NCI-H82 (cell line): ENCODE results near the gene PCID2.
A peak's percentile ranks its signal among the peaks of the same experiment; 100 is the strongest.

Source experiments
- DNase-seq: peaks from one replicate; lab custom pipeline; 2025; lab: John Stamatoyannopoulos, UW

Gene PCID2

DNA sequence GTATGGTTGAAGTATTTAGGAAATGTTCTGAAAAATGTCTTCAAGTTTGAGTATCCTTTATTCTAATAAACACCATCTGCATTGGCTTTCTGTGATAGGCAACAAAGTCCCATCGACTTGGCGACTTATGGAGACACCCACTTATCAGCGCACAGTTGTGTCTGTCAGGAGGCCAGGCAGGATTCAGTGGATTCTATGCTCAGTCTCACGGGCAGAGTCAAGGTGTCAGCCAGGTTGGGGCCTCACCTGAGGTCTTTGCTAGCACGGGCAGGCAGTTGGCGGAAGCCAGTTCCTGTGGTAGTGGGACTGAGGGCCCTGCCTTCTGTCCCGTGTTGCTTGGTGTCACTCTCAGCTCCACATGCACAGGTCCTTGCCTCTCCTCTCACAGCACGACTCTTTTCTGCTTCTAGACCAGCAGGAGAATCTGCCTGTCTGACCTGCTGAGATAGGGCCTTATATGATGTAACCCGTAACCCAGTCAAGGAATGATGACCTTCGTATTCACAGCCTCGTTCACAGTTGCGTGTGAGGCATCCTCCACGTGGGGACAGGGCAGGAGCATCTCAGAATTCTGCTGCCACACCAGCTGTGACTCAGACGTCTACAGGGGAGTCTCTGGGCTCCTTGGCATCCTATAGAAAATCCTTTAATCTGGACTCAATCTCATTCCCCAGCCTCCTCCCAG is 10.9 kb upstream of the PCID2 start:
- peak; percentile 45 for DNase-seq

DNA sequence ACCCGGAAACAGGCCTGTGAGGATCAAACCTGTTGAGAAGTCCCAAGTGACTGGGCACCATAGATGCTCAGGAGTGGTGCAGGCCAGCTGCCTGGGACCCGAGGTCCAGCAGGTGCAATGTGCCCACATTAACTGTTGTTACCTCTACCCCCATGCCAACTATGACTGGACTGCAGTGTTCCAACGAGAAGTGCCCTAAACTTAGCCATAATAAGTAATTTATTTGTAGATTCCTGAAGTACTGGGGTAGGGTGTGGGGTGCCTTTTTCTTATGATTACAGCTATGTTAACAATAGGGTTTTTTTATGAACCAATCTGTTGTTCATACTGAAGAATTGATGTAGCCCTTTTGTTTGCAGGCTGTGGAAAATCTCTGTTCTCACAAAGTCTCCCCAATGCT is 10.1 kb upstream of the PCID2 start:
- DNase-seq, result no peak

- peak; percentile 16 for DNase-seq
Measured at GRCh38 chr13:113216254-113217048, 8.0 kb upstream of the PCID2 start.

DNA sequence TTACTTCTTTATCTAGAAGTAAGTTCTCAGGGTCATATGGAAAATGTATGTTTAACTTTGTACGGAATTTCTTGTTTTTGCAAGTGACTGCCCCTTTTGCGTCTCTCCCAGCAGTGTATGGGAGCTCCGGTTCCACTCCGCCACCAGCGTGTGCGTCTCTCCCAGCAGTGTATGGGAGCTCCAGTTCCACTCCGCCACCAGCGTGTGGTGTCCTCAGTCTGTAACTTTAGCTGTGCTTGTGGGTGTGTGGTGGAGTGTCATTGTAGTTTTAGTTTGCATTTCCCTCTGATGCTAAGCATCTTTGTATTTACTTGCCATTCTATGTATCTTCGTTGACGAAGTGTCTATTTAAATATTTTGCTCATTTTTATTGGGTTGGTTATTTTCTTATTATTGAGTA is 3.3 kb upstream of the PCID2 start:
- DNase-seq, result peak; percentile 53

- DNase-seq, result no peak
Measured at GRCh38 chr13:113210833-113211232, 2.4 kb upstream of the PCID2 start.

- peak; percentile 77 for DNase-seq
Measured at GRCh38 chr13:113209759-113210421, 1.4 kb upstream of the PCID2 start.

GRCh38 chr13:113209336-113209758 is 878 bp upstream of the PCID2 start, which contains the start of gene CUL4A:
TSS of gene CUL4A (plus strand) at chr13:113209613. CDS start at chr13:113209628, 15 bp downstream.
- peak; percentile 90 for DNase-seq

- DNase-seq, result peak; percentile 57
Measured at GRCh38 chr13:113207890-113208420, 514 bp downstream of the PCID2 start.

- no peak for DNase-seq
Measured at GRCh38 chr13:113207460-113207859, 1.0 kb downstream of the PCID2 start.

- no peak for DNase-seq
Measured at GRCh38 chr13:113205428-113205931, 3.0 kb downstream of the PCID2 start.

DNA sequence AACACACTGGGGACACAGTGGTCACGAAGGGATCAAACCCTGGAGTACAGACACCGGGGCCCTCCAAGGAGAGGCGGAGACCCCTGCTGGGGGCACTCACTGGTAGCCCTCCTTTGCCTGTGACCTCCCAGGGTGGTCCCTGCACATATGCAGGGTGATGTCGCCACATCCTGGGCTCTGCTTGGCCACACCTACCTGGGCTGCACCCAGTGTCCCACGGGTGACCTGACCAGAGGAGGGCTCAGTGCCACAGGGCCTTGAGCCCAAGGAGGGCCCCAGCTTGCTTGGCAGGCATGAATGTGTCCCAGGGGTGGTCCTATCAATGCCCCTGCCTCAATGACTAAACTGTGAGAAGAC is 4.1 kb downstream of the PCID2 start:
- no peak for DNase-seq

GRCh38 chr13:113203507-113204377 is 4.7 kb downstream of the PCID2 start:
- DNase-seq, result no peak

DNA sequence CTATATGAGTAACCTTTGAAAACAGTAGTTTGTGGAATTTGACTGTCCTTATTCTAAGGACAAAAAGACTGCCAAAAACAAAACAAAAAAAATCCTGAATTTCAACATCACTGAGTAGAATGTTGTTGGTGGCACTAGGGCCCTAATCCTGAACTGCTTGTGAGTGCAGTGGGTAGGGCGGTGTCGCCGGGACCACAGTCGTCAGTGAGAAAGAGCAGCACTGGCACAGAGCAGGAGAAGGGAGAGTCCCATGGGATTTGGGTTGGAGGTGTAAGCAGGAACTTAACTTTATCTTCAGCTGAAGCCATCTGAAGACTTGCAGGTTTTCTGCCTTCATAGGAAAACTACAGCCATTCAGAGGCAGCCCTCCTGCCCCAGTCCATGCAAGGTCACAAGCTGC is 5.6 kb downstream of the PCID2 start:
- DNase-seq, result peak; percentile 17

DNA sequence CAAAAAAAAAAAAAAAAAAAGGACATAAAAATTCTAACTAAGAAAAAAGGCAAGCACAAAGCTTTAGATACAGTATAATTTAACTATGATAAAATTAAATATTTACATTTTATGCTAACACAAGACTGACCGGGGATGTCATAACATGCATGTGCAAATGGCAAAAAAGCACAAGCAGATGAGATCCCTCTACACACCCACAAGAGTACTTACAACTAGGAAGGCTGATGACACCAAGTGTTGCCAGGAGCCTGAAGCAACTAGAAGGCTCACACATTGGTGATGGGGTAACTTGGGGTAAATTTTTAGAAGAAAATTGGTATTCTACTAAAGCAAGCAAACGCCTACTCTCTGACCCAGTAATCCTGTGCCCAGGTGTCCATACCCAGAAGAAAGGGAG is 6.7 kb downstream of the PCID2 start:
- DNase-seq, result no peak

DNA sequence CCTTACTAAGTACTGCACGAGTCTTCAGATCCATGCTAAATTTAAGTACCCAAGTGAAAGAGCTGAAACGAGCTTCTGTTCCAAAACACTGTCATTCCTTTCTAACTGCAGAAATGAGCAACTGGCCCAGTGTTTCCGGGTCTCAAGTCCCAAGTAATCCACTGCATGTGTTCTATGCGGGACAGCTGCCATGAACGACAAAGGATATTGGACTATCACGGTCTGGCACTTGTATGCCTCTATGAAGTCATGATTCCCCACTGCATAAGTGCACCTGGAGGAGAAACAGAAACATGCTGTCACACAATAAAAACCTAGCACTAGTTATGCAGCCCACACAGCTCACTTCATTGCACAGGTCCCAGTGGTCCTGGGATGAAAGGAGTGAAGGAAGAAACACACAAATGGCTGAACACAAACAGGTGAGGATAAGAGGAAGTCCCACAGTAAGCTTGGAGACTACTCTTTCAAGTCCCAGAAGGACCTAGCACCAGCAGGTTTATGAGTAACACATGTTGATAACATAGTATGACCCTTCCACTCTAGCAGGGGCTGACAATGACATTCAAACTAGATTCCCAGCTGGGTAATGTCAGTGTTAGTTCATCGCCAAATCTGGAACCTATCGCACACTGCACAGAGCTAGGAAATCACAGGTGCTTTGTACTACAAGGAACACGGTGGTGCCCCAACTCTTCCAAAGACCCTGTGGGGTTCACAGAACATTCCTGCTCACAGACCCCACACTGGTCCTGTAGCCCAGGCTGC is 11.3 kb downstream of the PCID2 start:
- DNase-seq, result no peak

DNA sequence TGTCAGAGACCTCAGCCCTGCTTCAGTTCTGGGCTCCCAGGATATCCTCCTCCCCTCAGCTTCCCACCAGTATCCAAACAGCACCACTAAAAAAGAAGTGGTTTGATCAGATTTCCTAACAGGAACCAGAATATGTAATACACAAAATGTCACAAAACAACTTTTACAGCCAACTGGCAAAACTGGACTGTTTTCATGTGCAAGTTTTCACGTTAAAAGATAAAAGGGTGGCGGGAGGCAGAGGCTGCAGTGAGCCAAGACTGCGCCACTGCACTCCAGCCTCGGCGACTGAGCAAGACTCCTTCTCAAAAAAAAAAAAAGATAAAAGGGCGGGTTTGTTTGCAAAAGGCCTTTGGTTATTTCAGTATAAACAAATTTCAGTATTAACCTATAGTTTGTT is 13.1 kb downstream of the PCID2 start:
- DNase-seq, result no peak

GRCh38 chr13:113192902-113193301 is 15.6 kb downstream of the PCID2 start:
- DNase-seq, result no peak

DNA sequence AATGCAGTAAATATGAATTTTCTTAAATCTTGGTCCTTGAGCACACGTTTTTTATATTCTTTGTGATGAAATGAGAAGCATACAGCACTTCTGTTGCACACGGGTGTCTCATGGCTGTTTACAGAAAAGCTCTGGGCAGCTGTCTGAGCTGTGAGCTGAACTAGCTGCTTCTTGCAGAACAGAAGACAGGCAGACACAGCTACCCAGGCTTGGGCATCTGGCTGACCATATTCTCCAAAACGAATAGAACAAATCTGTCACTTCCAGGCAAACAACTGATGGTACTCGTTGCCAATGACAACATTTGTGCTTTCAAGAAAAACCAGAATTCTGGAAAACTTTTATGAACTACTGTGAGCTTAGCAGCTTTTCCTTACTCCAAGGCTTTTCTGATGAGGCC is 16.2 kb downstream of the PCID2 start:
- no peak for DNase-seq

- DNase-seq, result no peak
Measured at GRCh38 chr13:113190181-113190580, 18.3 kb downstream of the PCID2 start.

DNA sequence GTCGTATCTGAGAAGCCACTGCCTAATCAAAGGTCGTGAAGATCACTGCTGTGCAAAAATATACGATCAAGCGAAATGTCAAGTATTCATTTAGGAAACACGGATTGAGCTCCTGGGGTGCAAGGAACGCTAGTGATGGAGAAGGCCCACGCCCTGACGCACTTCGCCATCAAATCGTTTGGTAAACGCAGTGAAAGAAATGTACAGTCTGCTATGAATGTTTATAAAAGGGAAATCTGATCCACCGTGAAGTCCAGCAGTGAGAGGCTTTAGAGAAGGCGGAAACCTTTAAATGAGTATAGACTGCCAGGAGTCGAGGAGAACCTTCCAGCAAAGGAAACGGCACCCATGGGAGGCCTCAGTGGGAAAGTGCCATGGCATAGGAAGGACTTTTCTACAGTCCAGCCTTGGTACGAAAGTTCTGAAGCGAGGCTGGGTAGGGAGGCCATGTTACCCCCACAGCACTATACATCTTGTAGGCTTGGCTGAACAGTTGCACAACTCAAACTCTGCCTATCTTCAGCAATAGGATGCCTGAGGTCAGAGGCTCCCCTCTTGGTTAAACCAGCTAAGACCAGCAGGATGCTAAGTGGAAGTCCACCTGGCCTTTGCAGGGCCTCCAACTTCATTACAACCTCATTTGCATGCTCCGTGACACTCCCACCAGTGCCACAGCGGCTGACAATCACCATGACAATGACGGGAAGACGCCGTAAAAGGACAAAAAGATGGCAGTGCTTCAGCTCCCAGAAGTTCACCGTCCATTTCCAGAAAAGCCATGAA is 20.4 kb downstream of the PCID2 start:
- no peak for DNase-seq
